HepG2 (cell line): Measurements from ENCODE around the gene HDDC2. TPM values are rescaled to one million over a fixed set of nuclear protein-coding genes. Genes with fewer than 3 reads are reported as not detected.

Experiments
- BHLHE40 ChIP-seq: IDR thresholded peaks from 2 replicates; pipeline ENCODE4 v1.6.1; 2011; ENCODE audit warnings: low read length, improper control_type of control experiment
- CC2D1A ChIP-seq: sonication (generic); formaldehyde crosslinking; IDR thresholded peaks from 2 replicates; pipeline ENCODE4 v1.8.1; 2023; ENCODE audit warnings: mild to moderate bottlenecking, missing genetic modification reagents
- CREBL2 ChIP-seq: sonication (generic); formaldehyde crosslinking; IDR thresholded peaks from 2 replicates; pipeline ENCODE4 v1.8.1; 2023; ENCODE audit warnings: missing genetic modification reagents, mild to moderate bottlenecking, borderline replicate concordance
- FOSL1 ChIP-seq: sonication (generic); formaldehyde crosslinking; IDR thresholded peaks from 2 replicates; pipeline ENCODE4 v1.9.0; 2021; ENCODE audit warnings: missing genetic modification reagents, borderline replicate concordance
- FOSL2 ChIP-seq: sonication (generic); formaldehyde crosslinking; IDR thresholded peaks from 2 replicates; pipeline ENCODE4 v1.4.0; 2020; ENCODE audit warnings: missing genetic modification reagents
- GATAD2A ChIP-seq: IDR thresholded peaks from 2 replicates; pipeline ENCODE4 v1.6.1; 2016
- GZF1 ChIP-seq: sonication (generic); formaldehyde crosslinking; IDR thresholded peaks from 2 replicates; pipeline ENCODE4 v1.5.1; 2020; ENCODE audit warnings: mild to moderate bottlenecking, missing genetic modification reagents
- HDAC2 ChIP-seq: sonication (generic); formaldehyde crosslinking; IDR thresholded peaks from 2 replicates; pipeline ENCODE4 v1.4.0; 2020; ENCODE audit warnings: missing genetic modification reagents
- HMG20A ChIP-seq: IDR thresholded peaks from 2 replicates; pipeline ENCODE4 v1.6.1; 2016; ENCODE audit warnings: borderline replicate concordance
- LBX2 ChIP-seq: sonication (generic); formaldehyde crosslinking; IDR thresholded peaks from 2 replicates; pipeline ENCODE4 v1.5.0; 2020; ENCODE audit warnings: missing genetic modification reagents, mild to moderate bottlenecking, borderline replicate concordance
- MIXL1 ChIP-seq: IDR thresholded peaks from 2 replicates; pipeline ENCODE4 v1.6.1; 2016
- NFRKB ChIP-seq: fragments of 450-650 bp; IDR thresholded peaks from 2 replicates; pipeline ENCODE4 v1.6.1; 2017
- RFXANK ChIP-seq: IDR thresholded peaks from 2 replicates; pipeline ENCODE4 v1.6.1; 2016
- SAP130 ChIP-seq: IDR thresholded peaks from 2 replicates; pipeline ENCODE4 v1.6.1; 2016; ENCODE audit warnings: low read depth
- SNAPC2 ChIP-seq: sonication (generic); formaldehyde crosslinking; IDR thresholded peaks from 2 replicates; pipeline ENCODE4 v1.8.1; 2022; ENCODE audit warnings: mild to moderate bottlenecking, missing genetic modification reagents
- SRF ChIP-seq: IDR thresholded peaks from 2 replicates; pipeline ENCODE4 v1.6.1; 2011; ENCODE audit warnings: mild to moderate bottlenecking, low read depth, low read length, moderate library complexity
- TCF7L2 ChIP-seq: IDR thresholded peaks from 2 replicates; pipeline ENCODE4 v1.6.1; 2011; ENCODE audit warnings: mild to moderate bottlenecking, low read depth, low read length, moderate library complexity
- ZBTB21 ChIP-seq: sonication (generic); formaldehyde crosslinking; IDR thresholded peaks from 2 replicates; pipeline ENCODE4 v1.4.0; 2020; ENCODE audit warnings: missing genetic modification reagents
- ZNF263 ChIP-seq: sonication (generic); formaldehyde crosslinking; IDR thresholded peaks from 2 replicates; pipeline ENCODE4 v1.4.0; 2020; ENCODE audit warnings: missing genetic modification reagents
- ZNF354B ChIP-seq: sonication (generic); formaldehyde crosslinking; IDR thresholded peaks from 2 replicates; pipeline ENCODE4 v1.8.0; 2022; ENCODE audit warnings: mild to moderate bottlenecking, missing genetic modification reagents
- ZNF407 ChIP-seq: sonication (generic); formaldehyde crosslinking; IDR thresholded peaks from one replicate; pipeline ENCODE4 v1.5.1; 2020; ENCODE audit warnings: mild to moderate bottlenecking, missing genetic modification reagents; ENCODE audit errors: not compliant biosample characterization
- ZNF572 ChIP-seq: sonication (generic); formaldehyde crosslinking; IDR thresholded peaks from 2 replicates; pipeline ENCODE4 v1.5.1; 2020; ENCODE audit warnings: mild to moderate bottlenecking, missing genetic modification reagents
- polyA plus RNA-seq, 8 experiments: library from polyadenylated mRNA; depleted of rRNA in 3 of 8; stranded (reverse) in 7 of 8; unstranded in 1 of 8; fragments of >200 nt; fragmentation: Illumina TruSeq in 4 of 8; extraction: Trizol in 4 of 8; gene quantifications; 2 replicates each; pipeline versions ENCODE4 v1.2.1 to v1.2.3, GENCODE V29; 2011 to 2016; ENCODE audit warnings: low read depth in 4 of 8, missing spikeins in 1 of 8, mixed read lengths in 1 of 8; ENCODE audit not compliant: insufficient read depth in 1 of 8
- total RNA-seq, 5 experiments: library from RNA; depleted of rRNA; stranded (reverse); fragments of >200 nt; fragmentation: Illumina TruSeq; extraction: Trizol; gene quantifications; 2 replicates each; pipeline ENCODE4 v1.2.3, GENCODE V29; 2016; ENCODE audit warnings: low read depth in 1 of 5
- TF ChIP-seq, protein P1 (sequence below): sonication (generic); formaldehyde crosslinking; IDR thresholded peaks from 2 replicates; pipeline ENCODE4 v1.4.0; 2020; ENCODE audit warnings: missing genetic modification reagents

Gene HDDC2
- total and polyA plus RNA-seq, 2 of the 13 experiments (the other 11 are each of a cell fraction or from before 2014, with no cell fraction given) = 76.7 to 78.7 TPM

DNA sequence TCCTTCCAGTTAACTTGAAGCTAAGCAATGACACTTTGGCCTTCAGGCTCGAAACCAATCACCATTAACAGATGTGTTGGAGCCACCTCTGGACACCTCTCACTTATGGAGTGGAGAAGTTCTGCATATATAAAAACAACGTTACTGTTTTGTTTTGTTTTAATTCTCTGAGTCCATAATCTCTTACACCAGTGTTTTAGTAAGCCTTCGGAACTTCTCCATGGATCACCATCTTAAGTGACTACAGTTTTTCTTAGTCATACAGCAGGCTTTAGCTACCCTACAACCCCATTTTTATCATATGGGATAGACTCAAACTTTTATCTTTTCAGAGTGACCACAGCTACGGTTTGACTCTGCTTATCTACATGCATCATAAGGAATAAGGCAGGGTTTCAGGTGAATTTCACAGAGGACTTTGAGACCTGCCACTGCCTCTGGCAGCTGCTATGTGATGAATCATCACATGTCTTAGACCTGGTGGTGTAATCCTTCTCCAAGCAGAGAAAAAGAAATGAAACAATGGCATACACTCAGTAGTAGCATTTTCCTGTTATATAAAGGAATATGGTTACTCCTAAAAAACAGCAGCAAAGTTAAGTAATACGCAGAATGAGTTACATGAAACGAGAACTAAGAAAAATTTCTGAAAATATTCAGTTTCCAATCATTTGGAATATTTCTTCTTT is 5.5 kb upstream of the HDDC2 start (continued):
- TF ChIP-seq FOSL2 (CRISPR knock-in tag) (peak; percentile 95), NFRKB (no peak), GATAD2A (CRISPR knock-in tag) (peak; percentile 67), ZNF354B (CRISPR knock-in tag) (no peak), CREBL2 (CRISPR knock-in tag) (no peak), ZBTB21 (no peak), BHLHE40 (no peak), GZF1 (CRISPR knock-in tag) (no peak), MIXL1 (CRISPR knock-in tag) (no peak), ZNF572 (no peak), SRF (no peak), LBX2 (CRISPR knock-in tag) (no peak), FOSL1 (CRISPR knock-in tag) (0 out of 2 replicates have a peak, but pooled peaks have one; percentile 10), HMG20A (CRISPR knock-in tag) (peak; percentile 29; the same call in 1 of the 2 replicates), CC2D1A (CRISPR knock-in tag) (no peak), TCF7L2 (no peak), ZNF263 (no peak), SAP130 (CRISPR knock-in tag) (peak; percentile 26; the same call in 1 of the 2 replicates), RFXANK (CRISPR knock-in tag) (no peak), ZNF407 (CRISPR knock-in tag) (no peak), SNAPC2 (no peak), HDAC2 (CRISPR knock-in tag) (no peak)
- TF ChIP-seq, protein P1, sequence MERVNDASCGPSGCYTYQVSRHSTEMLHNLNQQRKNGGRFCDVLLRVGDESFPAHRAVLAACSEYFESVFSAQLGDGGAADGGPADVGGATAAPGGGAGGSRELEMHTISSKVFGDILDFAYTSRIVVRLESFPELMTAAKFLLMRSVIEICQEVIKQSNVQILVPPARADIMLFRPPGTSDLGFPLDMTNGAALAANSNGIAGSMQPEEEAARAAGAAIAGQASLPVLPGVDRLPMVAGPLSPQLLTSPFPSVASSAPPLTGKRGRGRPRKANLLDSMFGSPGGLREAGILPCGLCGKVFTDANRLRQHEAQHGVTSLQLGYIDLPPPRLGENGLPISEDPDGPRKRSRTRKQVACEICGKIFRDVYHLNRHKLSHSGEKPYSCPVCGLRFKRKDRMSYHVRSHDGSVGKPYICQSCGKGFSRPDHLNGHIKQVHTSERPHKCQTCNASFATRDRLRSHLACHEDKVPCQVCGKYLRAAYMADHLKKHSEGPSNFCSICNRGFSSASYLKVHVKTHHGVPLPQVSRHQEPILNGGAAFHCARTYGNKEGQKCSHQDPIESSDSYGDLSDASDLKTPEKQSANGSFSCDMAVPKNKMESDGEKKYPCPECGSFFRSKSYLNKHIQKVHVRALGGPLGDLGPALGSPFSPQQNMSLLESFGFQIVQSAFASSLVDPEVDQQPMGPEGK = no peak
